Lower leg skin (tissue), 3 donors: Measurements from ENCODE around the gene DOC2A.

ENCODE experiments used
- CTCF ChIP-seq, 3 donors: fragments of 450-650 bp; IDR thresholded peaks; one replicate each; pipeline ENCODE4 v1.5.1; 2016; ENCODE audit warnings: antibody characterized with exemption in 3 of 3, mild to moderate bottlenecking in 3 of 3, moderate library complexity in 2 of 3
- POLR2A ChIP-seq, 2 donors: fragments of 450-650 bp; IDR thresholded peaks; one replicate each; pipeline ENCODE4 v1.6.1; 2016 to 2017; ENCODE audit warnings: antibody characterized with exemption in 2 of 2, mild to moderate bottlenecking in 1 of 2, moderate library complexity in 1 of 2

- no peak for TF ChIP-seq CTCF (IDR thresholded peaks at IDR 0.05)
- no peak for TF ChIP-seq POLR2A (IDR thresholded peaks at IDR 0.05)
Measured at GRCh38 chr16:30046178-30046577, 35.4 kb upstream of the DOC2A start.
